ENCODE results near the gene DYNC2I2.
A peak's percentile ranks its signal among the peaks of the same experiment; 100 is the strongest.
"Not testable (repeated sequence)": the region's sequence is repeated elsewhere in the genome, so short reads cannot be mapped to it uniquely, and the experiment has no call there.

DYNC2I2 gene

DNA sequence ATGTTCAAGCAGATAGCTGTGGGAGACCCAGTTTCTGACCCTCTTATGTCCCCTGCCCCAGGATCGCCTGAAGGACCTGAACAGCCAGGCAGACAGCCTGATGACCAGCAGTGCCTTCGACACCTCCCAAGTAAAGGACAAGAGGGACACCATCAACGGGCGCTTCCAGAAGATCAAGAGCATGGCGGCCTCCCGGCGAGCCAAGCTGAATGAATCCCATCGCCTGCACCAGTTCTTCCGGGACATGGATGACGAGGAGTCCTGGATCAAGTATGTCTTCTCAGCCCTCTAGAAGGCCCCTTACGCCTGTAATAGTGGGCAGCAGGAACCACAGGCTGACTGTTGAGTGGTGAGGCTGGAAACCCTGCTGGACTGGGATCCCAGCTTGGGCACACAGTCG lies 41.1 kb downstream of the DYNC2I2 start:
- DNase-seq (ENCODE audit: low spot score) = no peak

DNA sequence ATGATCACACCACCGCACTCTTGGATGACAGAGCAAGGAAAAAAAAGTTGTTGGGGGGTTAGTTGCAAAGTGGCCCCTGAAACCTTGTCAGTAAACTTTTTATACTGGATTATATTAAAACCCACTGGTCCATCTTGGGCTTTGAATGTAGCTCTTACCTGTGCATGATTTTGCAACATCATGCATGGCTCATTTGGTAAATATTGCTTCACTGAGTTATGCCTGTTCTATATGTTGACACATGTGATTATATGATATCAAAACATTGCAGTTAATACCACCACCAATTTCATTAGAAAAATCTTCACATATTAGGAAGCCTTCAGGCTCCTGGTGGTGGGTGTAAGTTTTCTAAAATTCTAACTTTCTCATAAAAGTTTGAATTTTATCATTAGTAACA lies 41.9 kb downstream of the DYNC2I2 start:
- DNase-seq (ENCODE audit: low spot score) = no peak

DNA sequence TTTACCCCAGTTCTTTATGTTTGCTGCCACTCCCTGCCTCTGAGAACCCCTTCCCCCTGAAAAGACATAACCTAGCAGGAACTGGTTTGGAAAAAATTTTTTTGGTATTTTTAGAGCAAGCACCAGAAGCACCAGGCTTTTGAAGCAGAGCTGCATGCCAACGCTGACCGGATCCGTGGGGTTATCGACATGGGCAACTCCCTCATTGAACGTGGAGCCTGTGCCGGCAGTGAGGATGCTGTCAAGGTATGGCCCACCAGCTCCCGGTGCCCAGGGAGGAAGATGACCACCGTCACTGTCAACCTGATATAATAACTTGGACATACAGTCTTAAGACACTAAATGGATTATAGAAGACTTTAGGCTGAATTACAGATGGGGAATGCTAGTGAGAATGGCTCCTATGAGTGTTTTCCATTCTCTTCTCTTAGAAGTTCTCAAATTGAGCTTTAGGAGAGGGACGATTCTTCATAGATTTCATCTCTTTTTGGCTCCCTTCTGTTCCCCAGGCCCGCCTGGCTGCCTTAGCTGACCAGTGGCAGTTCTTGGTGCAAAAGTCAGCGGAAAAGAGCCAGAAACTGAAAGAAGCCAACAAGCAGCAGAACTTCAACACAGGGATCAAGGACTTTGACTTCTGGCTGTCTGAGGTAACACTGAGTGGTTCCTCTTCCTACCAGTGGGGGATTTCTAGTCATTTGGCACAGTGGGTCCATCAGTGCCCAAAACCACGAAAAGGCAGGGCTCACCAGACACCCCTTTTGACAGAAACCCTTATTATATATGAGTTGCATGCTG lies 44.9 kb downstream of the DYNC2I2 start:
- no peak for DNase-seq (ENCODE audit: low spot score)

DNA sequence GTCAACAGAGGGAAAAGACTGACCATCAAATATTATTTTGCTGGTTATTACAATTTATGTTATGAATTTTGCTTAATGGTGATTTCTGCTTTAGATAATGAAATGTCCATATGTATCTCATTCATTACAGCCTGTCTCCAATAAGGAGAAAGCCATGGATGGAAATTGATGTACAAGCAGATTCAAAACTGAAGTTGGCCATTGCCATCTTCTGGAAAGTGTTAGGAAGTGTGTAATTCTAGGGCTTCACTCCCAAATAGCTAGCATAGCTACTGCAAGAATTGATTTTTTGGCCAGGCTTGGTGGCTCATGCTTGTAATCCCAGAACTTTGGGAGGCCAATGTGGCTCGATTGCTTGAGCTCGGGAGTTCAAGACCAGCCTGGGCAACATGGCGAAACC lies 45.8 kb downstream of the DYNC2I2 start:
- DNase-seq (ENCODE audit: low spot score) = no peak

DNA sequence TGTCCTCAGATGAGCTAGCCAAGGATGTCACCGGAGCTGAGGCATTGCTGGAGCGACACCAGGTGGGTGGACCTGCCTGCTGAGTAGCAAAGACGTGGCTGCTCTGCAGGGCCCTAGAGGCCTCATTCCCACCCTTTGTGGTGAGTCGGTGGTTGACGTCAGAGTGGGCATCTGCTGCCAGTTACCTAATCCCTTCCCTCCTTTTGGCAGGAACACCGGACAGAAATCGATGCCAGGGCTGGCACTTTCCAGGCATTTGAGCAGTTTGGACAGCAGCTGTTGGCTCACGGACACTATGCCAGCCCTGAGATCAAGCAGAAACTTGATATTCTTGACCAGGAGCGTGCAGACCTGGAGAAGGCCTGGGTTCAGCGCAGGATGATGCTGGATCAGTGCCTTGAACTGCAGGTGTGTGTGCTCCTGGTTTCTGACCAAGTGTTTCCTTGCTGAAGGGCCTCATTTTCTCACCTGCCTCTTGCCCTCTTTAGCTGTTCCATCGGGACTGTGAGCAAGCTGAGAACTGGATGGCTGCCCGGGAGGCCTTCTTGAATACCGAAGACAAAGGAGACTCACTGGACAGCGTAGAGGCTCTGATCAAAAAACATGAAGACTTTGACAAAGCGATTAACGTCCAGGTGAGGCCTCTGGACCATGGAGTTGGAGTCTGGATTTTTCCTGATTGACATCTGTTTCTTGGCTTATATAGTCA lies 48.9 kb downstream of the DYNC2I2 start:
- no peak for DNase-seq (ENCODE audit: low spot score)

DNA sequence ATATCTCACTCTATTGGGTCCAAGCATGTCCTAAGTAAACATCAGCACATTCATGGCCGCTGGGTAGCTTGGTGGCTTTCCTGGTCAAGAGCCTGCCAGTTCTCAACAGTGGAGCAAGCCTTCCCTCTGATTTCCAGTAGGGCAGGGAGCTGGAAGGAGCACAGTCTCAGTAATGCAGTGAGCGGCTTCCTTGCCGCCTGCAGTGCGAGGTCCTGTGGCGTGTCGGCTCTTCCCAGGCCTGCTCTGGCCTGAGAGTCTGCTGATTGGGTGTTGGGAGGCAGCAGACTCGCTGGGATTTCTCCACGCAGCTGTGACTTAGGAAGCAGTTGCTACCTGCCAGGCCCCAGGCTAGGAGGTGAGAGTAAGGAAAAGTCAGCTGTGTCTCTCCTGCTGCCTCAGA lies 53.0 kb downstream of the DYNC2I2 start:
- DNase-seq (ENCODE audit: low spot score) = no peak

DNA sequence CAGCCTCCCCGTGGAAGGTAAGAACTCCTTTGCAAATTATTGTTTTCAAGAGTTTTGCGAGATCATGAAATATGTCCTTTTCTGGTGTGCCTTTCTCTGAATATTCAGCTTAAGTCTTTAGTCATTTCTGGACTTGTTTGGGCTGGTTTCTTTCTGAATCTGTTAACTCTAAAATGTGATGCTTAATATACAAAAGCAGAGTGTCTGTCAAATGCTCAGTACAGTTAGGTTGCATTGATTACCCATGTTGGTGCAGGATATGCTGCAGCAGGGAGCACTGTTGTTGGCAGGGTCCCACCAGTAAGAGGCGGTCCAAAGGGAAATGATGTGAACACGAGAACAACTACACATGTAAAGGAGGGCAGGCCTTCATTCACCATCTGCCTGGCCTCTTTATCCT lies 56.5 kb downstream of the DYNC2I2 start:
- no peak for DNase-seq (ENCODE audit: low spot score)

DNA sequence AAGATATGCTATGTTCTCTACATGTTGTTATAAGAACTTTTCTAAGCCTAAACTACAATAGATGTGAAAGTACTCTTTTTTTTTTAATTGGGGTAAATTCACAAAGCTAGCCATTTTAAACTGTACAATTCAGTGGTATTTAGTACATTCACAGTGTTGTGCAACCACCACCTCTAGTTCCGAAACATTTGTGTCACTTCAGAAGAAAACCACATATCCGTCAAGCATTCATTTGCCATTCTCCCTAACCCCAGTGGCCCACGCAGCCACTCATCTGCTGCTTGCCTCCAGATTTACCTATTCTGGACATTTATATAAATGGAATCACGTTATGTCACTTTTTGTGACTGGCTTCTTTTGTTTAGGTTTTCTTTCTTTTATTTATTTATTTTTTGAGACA lies 61.2 kb downstream of the DYNC2I2 start:
- no peak for DNase-seq (ENCODE audit: low spot score)

DNA sequence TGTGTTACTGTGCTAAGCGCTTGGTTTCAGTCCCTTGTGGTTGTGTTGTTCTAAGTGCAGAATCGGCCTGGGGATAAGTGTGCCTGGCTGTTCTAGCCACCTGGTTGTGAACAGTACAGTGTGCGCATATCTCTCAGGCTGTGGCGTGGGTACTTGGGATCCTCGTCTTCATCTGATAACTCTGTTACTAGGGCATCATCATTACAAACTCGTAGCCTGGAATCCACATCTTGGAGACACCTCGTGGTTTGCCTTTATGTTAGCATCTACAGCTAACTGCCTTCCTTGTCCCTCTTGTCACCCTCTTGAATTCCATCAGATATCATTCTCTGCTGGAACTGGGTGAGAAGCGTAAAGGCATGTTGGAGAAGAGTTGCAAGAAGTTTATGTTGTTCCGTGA lies 62.8 kb downstream of the DYNC2I2 start:
- no peak for DNase-seq (ENCODE audit: low spot score)

DNA sequence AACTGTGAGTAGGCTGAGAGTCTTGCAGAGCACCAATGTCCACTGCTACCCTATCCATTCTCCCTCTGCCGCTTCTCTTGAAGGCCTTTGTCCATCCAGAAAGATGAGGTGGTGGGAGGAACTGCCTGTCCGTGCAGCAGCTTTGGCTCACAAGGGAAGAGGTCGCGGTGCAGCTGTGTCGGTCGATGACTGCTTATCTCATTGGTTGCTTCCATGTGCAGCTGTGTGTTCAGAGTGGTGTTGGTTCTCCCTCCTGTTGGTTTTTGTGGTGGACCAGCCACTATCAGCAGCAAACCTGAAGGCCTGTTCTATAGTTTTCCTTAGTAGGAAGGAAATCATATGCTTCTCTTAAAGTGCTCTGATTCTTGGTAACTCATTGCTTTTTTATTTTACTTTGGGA lies 63.6 kb downstream of the DYNC2I2 start:
- DNase-seq (ENCODE audit: low spot score) = no peak

DNA sequence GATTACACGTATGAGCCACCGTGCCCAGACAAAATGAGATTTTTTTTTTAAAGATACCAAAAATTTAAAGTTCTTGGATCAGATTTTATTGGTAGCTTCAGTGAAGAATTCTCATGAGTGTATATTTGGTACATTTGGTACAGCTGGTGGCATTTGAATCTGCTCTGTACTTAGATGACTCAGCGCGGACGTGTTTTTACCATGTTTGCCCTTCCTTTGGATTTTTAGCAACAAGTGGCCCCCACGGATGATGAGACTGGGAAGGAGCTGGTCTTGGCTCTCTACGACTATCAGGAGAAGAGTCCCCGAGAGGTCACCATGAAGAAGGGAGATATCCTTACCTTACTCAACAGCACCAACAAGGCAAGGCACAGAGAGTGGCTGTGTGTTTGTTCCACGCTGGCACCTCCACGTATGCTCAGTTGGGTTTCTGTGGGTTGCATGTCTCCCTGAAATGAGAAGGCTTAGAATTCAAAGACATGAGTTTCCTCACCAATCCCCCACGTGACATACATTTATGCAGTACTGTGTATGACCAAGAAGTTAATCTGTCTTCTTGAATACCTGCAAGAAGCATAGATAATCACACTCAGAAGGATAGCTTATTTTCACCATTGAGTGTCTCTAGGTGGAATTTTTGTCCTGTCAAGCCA lies 67.9 kb downstream of the DYNC2I2 start:
- DNase-seq (ENCODE audit: low spot score) = no peak

DNA sequence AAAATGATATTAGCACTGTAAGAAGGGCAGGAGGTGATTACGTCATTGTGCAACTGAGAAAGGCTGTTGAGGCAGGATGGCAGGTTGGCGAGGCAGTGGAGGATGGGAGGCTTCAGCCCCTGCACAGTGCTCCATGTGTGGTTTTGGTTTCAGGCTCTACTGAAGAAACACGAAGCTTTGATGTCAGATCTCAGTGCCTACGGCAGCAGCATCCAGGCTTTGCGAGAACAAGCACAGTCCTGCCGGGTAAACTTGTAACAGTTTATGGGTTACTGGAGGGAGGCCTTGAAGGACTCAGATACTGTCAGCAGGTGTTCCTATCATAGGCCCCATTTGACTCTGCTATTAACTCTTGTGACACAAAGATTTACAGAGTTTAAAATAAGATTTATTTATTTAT lies 69.2 kb downstream of the DYNC2I2 start:
- DNase-seq (ENCODE audit: low spot score) = peak; percentile 62

DNA sequence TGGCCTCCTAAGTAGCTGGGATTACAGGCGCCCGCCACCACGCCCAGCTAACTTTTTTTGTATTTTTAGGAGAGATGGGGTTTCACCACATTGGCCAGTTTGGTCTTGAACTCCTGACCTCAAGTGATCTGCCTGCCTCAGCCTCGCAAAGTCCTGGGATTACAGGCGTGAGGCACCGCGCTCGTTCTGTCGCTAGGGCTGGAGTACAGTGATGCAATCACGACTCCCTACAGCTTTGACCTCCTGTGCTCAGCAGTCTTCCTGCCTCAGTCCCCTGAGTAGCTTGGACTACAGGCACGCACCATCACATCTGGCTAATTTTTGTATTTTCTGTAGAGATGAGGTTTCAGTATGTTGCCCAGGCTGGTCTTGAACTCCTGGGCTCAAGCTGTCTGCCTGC lies 69.7 kb downstream of the DYNC2I2 start:
- not testable (repeated sequence) for DNase-seq (ENCODE audit: low spot score)

DNA sequence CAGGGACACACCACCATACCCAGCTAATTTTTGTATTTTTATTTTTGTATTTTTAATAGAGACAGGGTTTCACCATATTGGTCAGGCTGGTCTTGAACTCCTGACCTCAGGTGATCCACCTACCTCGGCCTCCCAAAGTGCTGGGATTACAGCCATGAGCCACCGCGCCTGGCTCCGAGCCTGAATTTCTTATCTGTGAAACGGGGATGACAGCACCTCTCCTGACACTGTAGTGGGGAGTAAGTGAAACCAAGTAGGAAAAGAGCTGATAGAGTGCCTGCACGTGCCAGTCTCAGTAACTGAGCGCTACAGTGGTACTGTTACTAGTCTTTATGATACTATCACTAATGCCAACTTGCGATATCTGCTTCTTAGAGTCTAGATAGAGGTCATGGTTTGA lies 71.5 kb downstream of the DYNC2I2 start:
- not testable (repeated sequence) for DNase-seq (ENCODE audit: low spot score)
